Measurements from ENCODE around the gene RCAN2. TPM values are rescaled to one million over a fixed set of nuclear protein-coding genes. Genes with fewer than 3 reads are reported as not detected.

The RCAN2 gene
- total RNA-seq, 1 experiment from 2014 or later: 3.7 TPM

DNA sequence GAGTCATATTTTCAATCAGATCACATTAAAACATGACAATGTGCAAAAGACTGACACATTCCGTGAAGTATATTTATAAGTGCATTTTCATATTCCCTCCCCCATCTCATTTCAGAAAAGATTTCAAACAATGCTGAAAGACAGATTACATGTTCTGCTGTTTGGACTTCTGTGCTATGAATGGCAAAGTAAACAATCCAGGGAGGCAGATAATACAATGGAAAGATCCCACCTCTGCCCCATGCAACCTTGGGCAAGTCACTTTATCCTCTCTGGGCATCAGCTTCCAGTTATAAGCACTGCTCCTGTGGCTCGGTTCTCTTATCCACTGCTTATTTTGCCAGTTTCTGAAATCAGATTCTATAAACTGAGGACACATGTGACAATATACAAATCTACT, 110.2 kb downstream of the RCAN2 start:
- no peak for DNase-seq
- TF ChIP-seq, protein P1, sequence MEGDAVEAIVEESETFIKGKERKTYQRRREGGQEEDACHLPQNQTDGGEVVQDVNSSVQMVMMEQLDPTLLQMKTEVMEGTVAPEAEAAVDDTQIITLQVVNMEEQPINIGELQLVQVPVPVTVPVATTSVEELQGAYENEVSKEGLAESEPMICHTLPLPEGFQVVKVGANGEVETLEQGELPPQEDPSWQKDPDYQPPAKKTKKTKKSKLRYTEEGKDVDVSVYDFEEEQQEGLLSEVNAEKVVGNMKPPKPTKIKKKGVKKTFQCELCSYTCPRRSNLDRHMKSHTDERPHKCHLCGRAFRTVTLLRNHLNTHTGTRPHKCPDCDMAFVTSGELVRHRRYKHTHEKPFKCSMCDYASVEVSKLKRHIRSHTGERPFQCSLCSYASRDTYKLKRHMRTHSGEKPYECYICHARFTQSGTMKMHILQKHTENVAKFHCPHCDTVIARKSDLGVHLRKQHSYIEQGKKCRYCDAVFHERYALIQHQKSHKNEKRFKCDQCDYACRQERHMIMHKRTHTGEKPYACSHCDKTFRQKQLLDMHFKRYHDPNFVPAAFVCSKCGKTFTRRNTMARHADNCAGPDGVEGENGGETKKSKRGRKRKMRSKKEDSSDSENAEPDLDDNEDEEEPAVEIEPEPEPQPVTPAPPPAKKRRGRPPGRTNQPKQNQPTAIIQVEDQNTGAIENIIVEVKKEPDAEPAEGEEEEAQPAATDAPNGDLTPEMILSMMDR (IDR thresholded peaks at IDR 0.05; ENCODE audit: unreplicated experiment): no peak
- Mint-ChIP-seq H3K27me3 (ENCODE audit: unreplicated experiment) (no peaks in the 10 kb centered on the region), H3K4me3 (ENCODE audit: low read depth, unreplicated experiment) (no peak overlapping the region), H3K4me1 (ENCODE audit: low read depth, unreplicated experiment) (peaks cover 55% of the 10 kb centered on the region), H3K9me3 (ENCODE audit: low read depth, unreplicated experiment) (no peaks in the 10 kb centered on the region), H3K36me3 (ENCODE audit: insufficient read depth, unreplicated experiment) (no peaks in the 10 kb centered on the region), H3K27ac (ENCODE audit: unreplicated experiment) (no peak overlapping the region)
- intact Hi-C loops (cut with micrococcal nuclease; ENCODE audit: unreplicated experiment): no loop called here
- no TSS peak for BruUV-seq (replicated peaks)
- CTCF ChIA-PET: no interaction called here

DNA sequence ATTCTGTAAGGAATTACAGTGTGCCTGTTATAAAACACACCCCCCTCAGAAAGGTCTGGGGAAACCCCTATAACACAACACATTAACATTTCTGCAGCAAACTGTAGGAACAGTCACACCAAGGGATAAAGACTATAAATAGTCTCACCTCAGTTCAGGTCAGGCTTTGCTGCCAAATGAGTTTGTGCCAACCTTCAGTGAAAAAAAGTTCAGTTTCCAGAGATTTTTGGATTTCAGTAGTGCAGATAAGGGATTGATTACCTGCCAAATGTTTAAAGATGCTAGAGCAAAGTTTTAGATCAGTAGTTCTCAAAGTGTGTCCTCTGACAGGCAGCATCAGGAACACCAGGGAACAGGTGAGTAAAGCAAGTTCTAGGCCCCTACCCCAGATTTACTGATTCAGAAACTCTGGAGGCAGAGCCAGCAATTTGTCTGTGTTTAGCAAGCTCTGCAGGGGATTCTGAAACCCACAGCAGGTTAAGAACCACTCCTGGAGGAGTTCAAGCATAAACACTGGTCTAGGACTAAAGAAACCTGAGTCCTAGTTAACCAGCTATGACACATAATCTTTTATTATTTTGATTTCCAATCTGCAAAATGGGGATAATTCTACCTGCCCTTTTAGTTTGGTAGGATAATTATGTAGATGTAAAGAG, 111.0 kb downstream of the RCAN2 start:
- no TSS peak for BruUV-seq (replicated peaks)
- CTCF ChIA-PET: interaction anchor here (1.5 kb wide), 1 partner anchor 159 kb away, joined by 3 read pairs; no protein-coding TSS in a partner anchor
- no peak for DNase-seq
- H3K27me3 Mint-ChIP-seq (ENCODE audit: unreplicated experiment): no peaks in the 10 kb centered on the region
- H3K4me1 Mint-ChIP-seq (ENCODE audit: low read depth, unreplicated experiment): peaks cover 55% of the 10 kb centered on the region
- no peak overlapping the region for H3K4me3 Mint-ChIP-seq (ENCODE audit: low read depth, unreplicated experiment)
- TF ChIP-seq, protein P1 (IDR thresholded peaks at IDR 0.05; ENCODE audit: unreplicated experiment): no peak
- H3K27ac Mint-ChIP-seq (ENCODE audit: unreplicated experiment): peak overlapping the region; percentile 61
- H3K36me3 Mint-ChIP-seq (ENCODE audit: insufficient read depth, unreplicated experiment): no peaks in the 10 kb centered on the region
- intact Hi-C loops (cut with micrococcal nuclease; ENCODE audit: unreplicated experiment): no loop called here
- no peaks in the 10 kb centered on the region for H3K9me3 Mint-ChIP-seq (ENCODE audit: low read depth, unreplicated experiment)

DNA sequence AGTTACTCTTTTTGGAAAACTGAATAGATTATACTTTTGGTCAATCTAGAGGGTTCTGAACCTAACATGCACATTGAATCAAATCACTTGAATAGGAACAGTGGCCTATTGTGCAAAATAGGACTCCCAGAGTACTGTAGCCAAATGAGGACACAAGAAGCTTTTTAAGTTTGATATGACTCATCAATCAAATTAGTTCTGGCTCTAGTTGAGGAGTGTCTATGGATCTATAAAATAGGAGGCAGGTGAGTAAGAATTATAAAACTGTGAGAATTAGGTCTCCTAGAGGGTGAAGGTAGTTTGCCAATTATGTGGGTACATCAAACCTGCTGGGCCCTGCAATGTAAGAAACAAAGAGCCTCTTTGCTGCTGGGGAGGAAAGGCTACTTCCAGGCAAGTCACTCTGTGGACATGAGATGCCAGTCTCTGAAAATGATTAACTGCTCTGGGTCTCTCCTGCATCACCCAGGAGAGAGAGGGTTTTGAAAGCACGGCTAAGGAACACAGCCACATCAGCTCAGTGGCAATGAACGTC, 112.3 kb downstream of the RCAN2 start:
- H3K9me3 Mint-ChIP-seq (ENCODE audit: low read depth, unreplicated experiment): no peaks in the 10 kb centered on the region
- CTCF ChIA-PET: interaction anchor here (0.5 to 1.5 kb wide), 2 partner anchors 36 to 158 kb away, joined by 3 read pairs; no protein-coding TSS in a partner anchor
- no peak overlapping the region for H3K4me3 Mint-ChIP-seq (ENCODE audit: low read depth, unreplicated experiment)
- TF ChIP-seq, protein P1 (IDR thresholded peaks at IDR 0.05; ENCODE audit: unreplicated experiment): no peak
- H3K36me3 Mint-ChIP-seq (ENCODE audit: insufficient read depth, unreplicated experiment): no peaks in the 10 kb centered on the region
- peak; percentile 55 for DNase-seq
- H3K27me3 Mint-ChIP-seq (ENCODE audit: unreplicated experiment): no peaks in the 10 kb centered on the region
- intact Hi-C loops (cut with micrococcal nuclease; ENCODE audit: unreplicated experiment): no loop called here
- no peak overlapping the region for H3K27ac Mint-ChIP-seq (ENCODE audit: unreplicated experiment)
- peaks cover 55% of the 10 kb centered on the region for H3K4me1 Mint-ChIP-seq (ENCODE audit: low read depth, unreplicated experiment)
- no TSS peak for BruUV-seq (replicated peaks)

DNA sequence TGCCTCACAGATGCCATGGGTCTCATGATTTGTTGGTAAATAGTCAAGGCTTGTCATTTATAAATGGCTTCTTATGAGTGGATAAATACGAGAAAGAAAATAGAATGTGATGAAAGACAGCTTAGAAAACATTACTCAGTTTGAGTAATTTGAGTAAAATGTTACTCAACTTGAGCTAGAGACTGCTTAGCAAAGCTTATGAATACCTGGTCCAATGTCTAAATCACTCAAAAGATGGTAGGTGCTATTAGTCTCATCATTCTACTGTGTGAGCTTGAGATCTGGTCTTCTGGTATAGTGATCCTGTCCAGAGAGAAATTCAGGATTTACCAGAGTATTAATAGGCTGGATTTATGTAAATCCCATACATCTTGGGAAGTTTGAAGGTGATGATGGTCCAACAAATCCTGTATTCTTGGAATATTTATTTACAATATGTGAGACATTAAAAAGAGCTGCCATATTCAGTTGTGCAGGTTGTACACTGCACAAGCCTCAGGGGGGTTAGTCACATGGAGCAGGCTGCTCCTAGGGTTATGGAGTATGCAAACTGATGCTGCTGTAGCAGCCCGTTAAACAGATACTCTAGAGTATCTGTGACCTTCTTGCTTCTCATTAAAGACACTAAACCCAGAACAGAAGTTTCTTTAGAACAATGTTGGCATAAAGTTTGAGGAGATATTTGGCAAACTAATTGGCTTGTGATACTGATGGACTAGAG, 112.9 kb downstream of the RCAN2 start:
- H3K27ac Mint-ChIP-seq (ENCODE audit: unreplicated experiment): no peak overlapping the region
- no peaks in the 10 kb centered on the region for H3K27me3 Mint-ChIP-seq (ENCODE audit: unreplicated experiment)
- no TSS peak for BruUV-seq (replicated peaks)
- CTCF ChIA-PET: no interaction called here
- H3K4me3 Mint-ChIP-seq (ENCODE audit: low read depth, unreplicated experiment): no peak overlapping the region
- peaks cover 54% of the 10 kb centered on the region for H3K4me1 Mint-ChIP-seq (ENCODE audit: low read depth, unreplicated experiment)
- H3K36me3 Mint-ChIP-seq (ENCODE audit: insufficient read depth, unreplicated experiment): no peaks in the 10 kb centered on the region
- intact Hi-C loops (cut with micrococcal nuclease; ENCODE audit: unreplicated experiment): no loop called here
- no peak for DNase-seq
- H3K9me3 Mint-ChIP-seq (ENCODE audit: low read depth, unreplicated experiment): no peaks in the 10 kb centered on the region
- TF ChIP-seq, protein P1 (IDR thresholded peaks at IDR 0.05; ENCODE audit: unreplicated experiment): no peak

Data from Calu3 (cell line).